A549 (cell line): ENCODE data around the gene PLBD2. TPM values are rescaled to one million over a fixed set of nuclear protein-coding genes. Genes with fewer than 3 reads are reported as not detected.
A peak's percentile ranks its signal among the peaks of the same experiment; 100 is the strongest.

Experiments
- ATAC-seq, 2 experiments: fragments of 200-7000 bp in 1 of 2; fragments of >200 bp in 1 of 2; cut with Nextera tagmentation in 1 of 2; cut with Tn5 transposase in 1 of 2; 3 replicates each; pipeline versions ENCODE4 v1.8.0 to v1.9.1; 2018 to 2020; ENCODE audit warnings: mild to moderate bottlenecking in 1 of 2, moderate library complexity in 1 of 2
- CTCF ChIA-PET: fragments of 300-600 bp; sonication (Branson Sonifier 250); formaldehyde crosslinking; extraction: SDS; loops from one replicate; lab custom pipeline; 2021; ENCODE audit warnings: antibody characterized with exemption, inconsistent platforms; lab: Yijun Ruan, JAX
- POLR2A ChIA-PET: fragments of 350-600 bp; formaldehyde crosslinking; extraction: SDS; loops from one replicate; lab custom pipeline; 2021; ENCODE audit warnings: antibody characterized with exemption, inconsistent platforms; lab: Yijun Ruan, JAX
- DNase-seq, 2 experiments: peaks; one replicate each; pipeline versions ENCODE4 v3.0.0 to v3.0.0-alpha.2; 2011 to 2016; ENCODE audit warnings: low read depth in 1 of 2, low spot score in 1 of 2
- FAIRE-seq: peaks from 2 replicates; lab custom pipeline; 2011; peaks lifted over from hg19 to GRCh38; lab: Jason Lieb, UNC
- H3K27ac ChIP-seq, 2 experiments: fragments of >200 bp; sonication (Bioruptor Twin); formaldehyde crosslinking; 3 replicates each; pipeline ENCODE4 v1.5.1; 2016 to 2017
- H3K4me1 ChIP-seq: fragments of >200 bp; sonication (Bioruptor Twin); formaldehyde crosslinking; 3 replicates; pipeline ENCODE4 v1.6.1; 2016
- H3K4me2 ChIP-seq: fragments of >200 bp; sonication (Bioruptor Twin); formaldehyde crosslinking; 3 replicates; pipeline ENCODE4 v1.6.1; 2016
- H3K4me3 ChIP-seq: fragments of >200 bp; sonication (Bioruptor Twin); formaldehyde crosslinking; 3 replicates; pipeline ENCODE4 v1.5.1; 2016
- H3K9me3 ChIP-seq: fragments of >200 bp; sonication (Bioruptor Twin); formaldehyde crosslinking; 3 replicates; pipeline ENCODE4 v1.6.1; 2016
- BCL3 ChIP-seq: fragments of >200 bp; sonication (Bioruptor Twin); formaldehyde crosslinking; IDR thresholded peaks from 3 replicates; pipeline ENCODE4 v1.6.1; 2016
- E2F6 ChIP-seq: IDR thresholded peaks from 2 replicates; pipeline ENCODE4 v1.6.1; 2012; ENCODE audit warnings: low read depth, borderline replicate concordance
- EHF ChIP-seq: fragments of 250-450 bp; sonication (Bioruptor Pico); IDR thresholded peaks from 2 replicates; pipeline ENCODE4 v1.5.0; 2020; ENCODE audit warnings: mild to moderate bottlenecking
- ELK1 ChIP-seq: fragments of 150-350 bp; IDR thresholded peaks from 2 replicates; pipeline ENCODE4 v1.6.1; 2014; ENCODE audit warnings: low read depth, mild to moderate bottlenecking, low read length
- EP300 ChIP-seq, 2 experiments: fragments of >200 bp; sonication (Bioruptor Twin); formaldehyde crosslinking; IDR thresholded peaks; 2 replicates in 1 of 2; 3 replicates in 1 of 2; pipeline ENCODE4 v1.6.1; 2016 to 2017
- GATA3 ChIP-seq: IDR thresholded peaks from 2 replicates; pipeline ENCODE4 v1.6.1; 2012; ENCODE audit warnings: borderline replicate concordance
- HES2 ChIP-seq: fragments of >200 bp; sonication (Bioruptor Twin); formaldehyde crosslinking; IDR thresholded peaks from 2 replicates; pipeline ENCODE4 v1.6.1; 2016
- HOXB13 ChIP-seq: fragments of 250-450 bp; sonication (Bioruptor Pico); IDR thresholded peaks from 2 replicates; pipeline ENCODE4 v1.5.0; 2020; ENCODE audit warnings: low read depth, mild to moderate bottlenecking, moderate library complexity
- HOXB5 ChIP-seq: fragments of 250-450 bp; sonication (Bioruptor Pico); IDR thresholded peaks from 2 replicates; pipeline ENCODE4 v1.5.0; 2020; ENCODE audit warnings: mild to moderate bottlenecking, moderate library complexity
- JUN ChIP-seq, 2 experiments: fragments of >200 bp; sonication (Bioruptor Twin); formaldehyde crosslinking; IDR thresholded peaks; 2 replicates in 1 of 2; 3 replicates in 1 of 2; pipeline ENCODE4 v1.6.1; 2016 to 2017
- MAFK ChIP-seq: fragments of 450-650 bp; IDR thresholded peaks from 2 replicates; pipeline ENCODE4 v1.6.1; 2014; ENCODE audit not compliant: partially characterized antibody
- MYC ChIP-seq: IDR thresholded peaks from 2 replicates; pipeline ENCODE4 v1.6.1; 2012; ENCODE audit warnings: mild to moderate bottlenecking, inconsistent platforms, low read length, improper control_type of control experiment, borderline replicate concordance
- NPAS2 ChIP-seq: fragments of 250-450 bp; sonication (Bioruptor Pico); IDR thresholded peaks from 2 replicates; pipeline ENCODE4 v1.8.0; 2022; ENCODE audit warnings: mild to moderate bottlenecking, moderate library complexity, borderline replicate concordance
- POLR2AphosphoS2 ChIP-seq: conservative IDR thresholded peaks from 2 replicates; pipeline ENCODE4 v1.6.1; 2012; ENCODE audit warnings: low read length, improper control_type of control experiment, inconsistent platforms
- RAD21 ChIP-seq, 2 experiments: fragments of >200 bp in 1 of 2; sonication (Bioruptor Twin) in 1 of 2; formaldehyde crosslinking in 1 of 2; IDR thresholded peaks in 1 of 2; conservative IDR thresholded peaks in 1 of 2; 2 replicates in 1 of 2; 3 replicates in 1 of 2; pipeline ENCODE4 v1.6.1; 2012 to 2018; ENCODE audit warnings: inconsistent platforms in 1 of 2
- RFX5 ChIP-seq: fragments of 450-650 bp; IDR thresholded peaks from 2 replicates; pipeline ENCODE4 v1.7.1; 2014; ENCODE audit warnings: antibody characterized with exemption, mild to moderate bottlenecking, moderate library complexity
- RNF2 ChIP-seq: fragments of 200-600 bp; sonication (generic); IDR thresholded peaks from 2 replicates; pipeline ENCODE4 v1.6.1; 2016; ENCODE audit warnings: low read depth, mild to moderate bottlenecking, antibody characterized with exemption, moderate library complexity, borderline replicate concordance
- TP53 ChIP-seq: fragments of 250-450 bp; sonication (Bioruptor Pico); IDR thresholded peaks from 2 replicates; pipeline ENCODE4 v1.5.0; 2021; ENCODE audit warnings: mild to moderate bottlenecking, moderate library complexity
- ZFP36 ChIP-seq: fragments of 450-650 bp; IDR thresholded peaks from 2 replicates; pipeline ENCODE4 v1.6.1; 2014; ENCODE audit warnings: borderline replicate concordance; ENCODE audit not compliant: partially characterized antibody
- WGBS: methylation state at CpG from one replicate; pipeline ENCODE4 v1.1.6; 2017; ENCODE audit errors: missing lambda C conversion rate; 5-methylcytosine and 5-hydroxymethylcytosine counted together
- polyA plus RNA-seq, 4 experiments: library from polyadenylated mRNA; depleted of rRNA in 3 of 4; stranded (reverse); fragments of >200 nt; fragmentation: RNase III in 1 of 4; extraction: RNeasy Plus Mini Kit Qiagen cat#74134 plus additional on column Dnase treatment in 1 of 4; gene quantifications; 2 replicates in 3 of 4; 3 replicates in 1 of 4; pipeline ENCODE4 v1.2.3, GENCODE V29; 2011 to 2017
- TF ChIP-seq, protein P1 (sequence below): fragments of 200-600 bp; sonication (generic); IDR thresholded peaks from 2 replicates; pipeline ENCODE4 v1.6.1; 2016; ENCODE audit warnings: antibody characterized with exemption, mild to moderate bottlenecking, moderate library complexity
- TF ChIP-seq, protein P2 (sequence below): fragments of 450-650 bp; IDR thresholded peaks from 2 replicates; pipeline ENCODE4 v1.6.1; 2014; ENCODE audit warnings: antibody characterized with exemption

The PLBD2 gene
- polyA plus RNA-seq, 2 of the 4 experiments (the other 2 are of a cell fraction): 13.2 to 25.9 TPM

DNA sequence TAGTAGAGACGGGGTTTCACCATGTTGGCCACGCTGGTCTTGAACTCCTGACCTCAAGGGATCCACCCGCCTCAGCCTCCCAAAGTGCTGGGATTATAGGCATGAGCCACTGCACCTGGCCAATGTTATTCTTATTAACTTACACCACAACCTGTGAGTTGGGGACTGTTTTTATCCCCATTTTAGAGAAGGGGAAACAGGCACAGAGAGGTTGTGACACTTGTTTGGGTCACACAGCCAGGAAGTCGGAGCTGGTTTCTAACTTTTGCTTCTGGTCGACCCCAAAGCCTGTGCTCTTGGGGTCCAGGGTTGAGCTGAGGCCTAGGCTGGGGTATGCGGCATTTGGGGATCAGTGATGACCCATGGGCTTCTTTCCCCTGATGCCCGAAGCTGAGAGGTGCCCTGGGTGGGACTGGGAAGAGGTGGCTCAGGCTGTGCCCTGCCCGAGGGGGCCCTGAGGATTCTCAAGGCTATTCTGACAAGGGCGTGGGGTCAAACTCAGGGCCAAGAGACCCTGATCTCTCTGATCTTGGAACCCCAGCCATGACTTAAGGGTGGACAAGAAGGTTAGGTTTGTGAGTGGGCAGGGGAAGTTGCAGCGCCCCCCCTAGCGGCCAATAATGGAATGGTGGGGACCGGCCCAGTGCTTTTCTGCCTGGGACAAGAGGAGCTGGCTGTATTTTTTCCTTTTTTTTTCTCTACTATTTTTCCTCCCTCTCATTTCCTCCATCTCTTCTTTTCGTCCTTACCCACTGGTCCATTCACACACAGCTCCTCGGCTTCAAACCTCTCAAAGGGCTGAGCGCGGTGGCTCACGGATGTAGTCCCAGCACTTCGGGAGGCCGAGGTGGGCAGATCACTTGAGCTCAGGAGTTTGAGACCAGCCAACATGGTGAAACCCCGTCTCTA lies 66.8 kb downstream of the PLBD2 start (continued):
- TF ChIP-seq BCL3 (no peak), GATA3 (no peak), RFX5 (no peak), MYC (no peak)

DNA sequence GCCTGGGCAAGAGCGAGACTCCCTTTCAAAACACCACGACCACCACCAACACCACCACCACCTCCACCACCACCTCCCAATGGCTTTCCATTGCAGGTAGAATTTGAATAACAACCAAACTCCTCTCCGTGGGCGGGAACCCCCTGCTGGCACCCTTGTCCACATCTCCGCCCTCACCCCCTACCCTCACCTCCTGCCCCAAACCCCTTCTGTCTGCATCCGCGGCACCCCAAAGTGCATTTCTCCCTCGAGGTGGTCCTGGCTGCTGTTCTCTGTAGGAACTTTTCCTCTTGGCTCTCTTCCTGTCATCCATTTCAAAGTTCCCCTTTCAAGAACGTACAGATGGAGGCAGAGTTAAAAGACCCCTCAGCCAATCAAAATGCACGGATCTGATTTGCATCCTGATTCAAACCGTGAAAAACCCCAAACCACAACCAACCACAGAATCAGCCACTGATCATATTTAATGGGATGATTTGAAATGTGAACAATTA lies 67.6 kb downstream of the PLBD2 start:
- TF ChIP-seq ELK1: no peak
- TF ChIP-seq, protein P1, sequence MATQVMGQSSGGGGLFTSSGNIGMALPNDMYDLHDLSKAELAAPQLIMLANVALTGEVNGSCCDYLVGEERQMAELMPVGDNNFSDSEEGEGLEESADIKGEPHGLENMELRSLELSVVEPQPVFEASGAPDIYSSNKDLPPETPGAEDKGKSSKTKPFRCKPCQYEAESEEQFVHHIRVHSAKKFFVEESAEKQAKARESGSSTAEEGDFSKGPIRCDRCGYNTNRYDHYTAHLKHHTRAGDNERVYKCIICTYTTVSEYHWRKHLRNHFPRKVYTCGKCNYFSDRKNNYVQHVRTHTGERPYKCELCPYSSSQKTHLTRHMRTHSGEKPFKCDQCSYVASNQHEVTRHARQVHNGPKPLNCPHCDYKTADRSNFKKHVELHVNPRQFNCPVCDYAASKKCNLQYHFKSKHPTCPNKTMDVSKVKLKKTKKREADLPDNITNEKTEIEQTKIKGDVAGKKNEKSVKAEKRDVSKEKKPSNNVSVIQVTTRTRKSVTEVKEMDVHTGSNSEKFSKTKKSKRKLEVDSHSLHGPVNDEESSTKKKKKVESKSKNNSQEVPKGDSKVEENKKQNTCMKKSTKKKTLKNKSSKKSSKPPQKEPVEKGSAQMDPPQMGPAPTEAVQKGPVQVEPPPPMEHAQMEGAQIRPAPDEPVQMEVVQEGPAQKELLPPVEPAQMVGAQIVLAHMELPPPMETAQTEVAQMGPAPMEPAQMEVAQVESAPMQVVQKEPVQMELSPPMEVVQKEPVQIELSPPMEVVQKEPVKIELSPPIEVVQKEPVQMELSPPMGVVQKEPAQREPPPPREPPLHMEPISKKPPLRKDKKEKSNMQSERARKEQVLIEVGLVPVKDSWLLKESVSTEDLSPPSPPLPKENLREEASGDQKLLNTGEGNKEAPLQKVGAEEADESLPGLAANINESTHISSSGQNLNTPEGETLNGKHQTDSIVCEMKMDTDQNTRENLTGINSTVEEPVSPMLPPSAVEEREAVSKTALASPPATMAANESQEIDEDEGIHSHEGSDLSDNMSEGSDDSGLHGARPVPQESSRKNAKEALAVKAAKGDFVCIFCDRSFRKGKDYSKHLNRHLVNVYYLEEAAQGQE: no peak
- no peak for TF ChIP-seq GATA3
- no peak for TF ChIP-seq HOXB13
- no peak for TF ChIP-seq MYC
- no peak for TF ChIP-seq E2F6
- TF ChIP-seq EHF: no peak
- no peak for TF ChIP-seq TP53 (CRISPR knock-in tag)
- no peak for TF ChIP-seq HES2
- TF ChIP-seq JUN (IDR thresholded peaks at IDR 0.05): no peak
- TF ChIP-seq EP300 (IDR thresholded peaks at IDR 0.05): no peak
- no peak for TF ChIP-seq RAD21 (conservative IDR thresholded peaks at IDR 0.05 in 1 of 2, IDR thresholded peaks at IDR 0.05 in 1 of 2)
- TF ChIP-seq, protein P2, sequence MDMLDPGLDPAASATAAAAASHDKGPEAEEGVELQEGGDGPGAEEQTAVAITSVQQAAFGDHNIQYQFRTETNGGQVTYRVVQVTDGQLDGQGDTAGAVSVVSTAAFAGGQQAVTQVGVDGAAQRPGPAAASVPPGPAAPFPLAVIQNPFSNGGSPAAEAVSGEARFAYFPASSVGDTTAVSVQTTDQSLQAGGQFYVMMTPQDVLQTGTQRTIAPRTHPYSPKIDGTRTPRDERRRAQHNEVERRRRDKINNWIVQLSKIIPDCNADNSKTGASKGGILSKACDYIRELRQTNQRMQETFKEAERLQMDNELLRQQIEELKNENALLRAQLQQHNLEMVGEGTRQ: no peak
- TF ChIP-seq NPAS2 (CRISPR knock-in tag): no peak
- TF ChIP-seq HOXB5 (CRISPR knock-in tag): no peak
- TF ChIP-seq MAFK: no peak
- no peak for TF ChIP-seq POLR2AphosphoS2
- no peak for TF ChIP-seq ZFP36
- no peak for TF ChIP-seq RNF2
- TF ChIP-seq BCL3: no peak
- Histone ChIP-seq H3K4me2 (no peak overlapping the region), H3K4me3 (no peak overlapping the region), H3K27ac (peak overlapping the region in 1 of 2 experiments; percentile 12; a peak in 1 of 6 replicates), H3K4me1 (peaks cover 20% of the 10 kb centered on the region), H3K9me3 (no peaks in the 10 kb centered on the region)
- ATAC-seq (no peak), FAIRE-seq (no peak), DNase-seq (no peak)
- 67% methylated on average over 11 of the region's 11 CpGs for WGBS
- ChIA-PET POLR2A (interaction anchor here (0.6 kb wide), 1 partner anchor 118 kb away, joined by 4 read pairs; no protein-coding TSS in a partner anchor), CTCF (interaction anchor here (0.6 to 2.2 kb wide), 48 partner anchors 9 to 496 kb away, joined by 3 to 31 read pairs (median 6); partner anchors contain the start of genes PLBD2, SDS and SLC8B1)
